NCI-H1092 (cell line): Measurements from ENCODE around the gene SEPTIN8.

Experiments used
- DNase-seq: peaks from one replicate; lab custom pipeline; 2025; lab: John Stamatoyannopoulos, UW

SEPTIN8 gene

DNA sequence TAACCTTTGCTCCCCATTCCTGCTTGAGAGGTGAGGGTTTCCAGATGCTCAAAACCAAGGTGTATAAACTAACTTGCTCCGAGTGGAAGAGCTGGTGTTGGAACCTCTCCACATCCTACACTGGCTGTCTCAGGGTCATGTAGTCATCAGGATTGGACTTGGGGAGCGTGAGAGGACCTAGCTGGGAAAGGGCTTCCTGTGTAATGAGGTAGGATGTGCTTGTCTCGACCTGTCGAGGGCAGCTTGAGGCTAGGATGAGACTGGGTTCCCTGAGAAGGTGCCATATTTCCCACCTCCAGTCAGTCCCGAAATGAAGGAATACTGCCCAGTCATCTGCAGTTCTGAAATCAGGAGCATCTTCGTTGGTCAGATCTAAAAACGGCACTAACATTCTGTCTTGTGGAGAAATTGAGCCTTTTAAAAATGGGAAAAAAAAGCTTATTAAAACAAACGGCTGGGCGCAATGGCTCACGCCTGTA, 28.5 kb downstream of the SEPTIN8 start:
- DNase-seq, result no peak

GRCh38 chr5:132747616-132748440, 29.2 kb downstream of the SEPTIN8 start:
- DNase-seq, result no peak

DNA sequence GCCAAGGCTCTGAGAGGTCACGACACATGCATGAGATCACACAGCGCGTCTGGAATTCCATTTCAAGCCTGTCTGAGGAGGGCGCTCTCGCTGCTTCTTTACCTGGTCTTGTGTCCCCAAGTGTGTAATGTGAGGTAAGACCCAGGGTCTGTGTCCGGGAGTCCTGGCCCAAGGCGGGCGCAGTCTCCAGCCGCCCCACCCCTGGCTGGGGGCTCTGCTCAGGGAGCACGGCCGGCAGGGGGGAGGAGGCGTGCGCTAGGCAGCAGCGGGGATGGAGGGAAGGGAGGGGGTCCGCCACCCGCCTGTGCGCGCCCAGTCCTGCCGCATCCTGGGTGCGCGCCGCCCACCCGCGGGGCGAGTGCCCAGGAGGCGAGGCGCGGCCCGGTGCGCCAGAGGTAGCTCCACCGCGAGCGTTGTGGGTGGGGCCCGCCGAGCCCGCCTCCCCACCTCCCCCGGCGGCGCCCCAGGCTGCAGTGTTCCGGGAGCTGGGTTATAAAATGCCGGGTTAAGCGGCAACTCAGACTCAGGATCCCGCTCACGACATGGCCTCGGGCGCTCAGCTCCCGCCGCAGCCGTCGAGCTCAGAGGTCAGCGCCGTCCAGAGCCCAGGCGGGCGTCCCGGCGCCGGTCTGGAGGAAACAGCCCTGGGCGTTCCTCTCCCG, 30.0 kb downstream of the SEPTIN8 start, which contains the start of gene CCNI2:
CCNI2 (plus strand) TSS at position 473 of the 662 bp plus-strand sequence; CDS start at position 543, 70 bp downstream.
- no peak for DNase-seq

DNA sequence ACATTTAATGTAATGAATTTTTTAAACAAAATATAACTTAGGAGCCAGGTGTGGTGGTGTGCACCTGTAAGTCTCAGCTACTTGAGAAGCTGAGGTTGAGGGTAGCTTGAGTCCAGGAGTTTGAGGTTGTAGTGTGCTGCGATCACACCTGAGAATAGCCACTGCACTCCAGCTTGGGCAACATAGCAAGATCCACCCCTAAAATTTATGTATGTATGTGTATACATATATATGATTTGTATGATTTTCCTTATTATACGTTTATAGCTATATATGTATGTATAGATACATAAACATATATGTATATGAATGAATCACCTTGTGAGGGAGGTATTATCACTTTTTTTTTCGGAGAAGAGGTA, 30.5 kb downstream of the SEPTIN8 start:
- no peak for DNase-seq

DNA sequence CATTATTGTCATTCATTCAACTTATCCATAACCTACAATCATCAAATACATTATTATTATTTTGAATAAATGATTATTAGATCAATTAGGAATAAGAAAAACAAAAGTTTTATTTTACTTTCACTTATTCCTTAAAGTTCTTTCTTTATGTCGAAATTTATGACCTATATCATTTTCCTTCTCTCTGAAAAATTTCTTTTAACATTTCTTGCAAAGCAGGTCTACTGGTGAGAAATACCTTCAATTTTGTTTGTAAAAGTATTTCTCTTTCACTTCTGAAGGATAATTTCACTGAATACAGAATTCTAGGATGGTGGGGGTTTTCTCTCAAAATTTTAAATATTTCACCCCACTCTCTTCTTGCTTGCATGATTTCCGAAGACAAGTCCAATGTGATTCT, 32.4 kb downstream of the SEPTIN8 start:
- DNase-seq, result no peak

- no peak for DNase-seq
These were observed 34.4 kb downstream of the SEPTIN8 start for GRCh38 chr5:132742626-132743025.

GRCh38 chr5:132742158-132742557, 34.9 kb downstream of the SEPTIN8 start:
- DNase-seq, result no peak

DNA sequence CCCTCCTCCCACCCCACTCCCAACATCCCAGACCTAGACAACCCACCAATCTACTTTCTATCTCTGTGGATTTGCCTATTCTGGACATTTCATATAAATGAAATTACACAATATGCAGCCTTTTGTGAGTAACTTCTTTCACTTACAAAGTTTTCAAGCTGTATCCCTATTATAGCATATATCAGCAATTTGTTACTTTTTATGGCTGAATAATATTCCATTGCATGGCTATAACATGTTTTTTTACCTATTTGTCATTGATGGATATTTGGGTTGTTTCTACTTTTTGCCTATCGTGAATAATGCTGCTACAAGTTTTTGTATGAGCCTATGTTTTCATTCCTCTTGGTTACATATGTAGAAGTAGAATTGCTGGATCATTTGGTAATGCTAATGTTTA, 37.8 kb downstream of the SEPTIN8 start:
- DNase-seq, result no peak

DNA sequence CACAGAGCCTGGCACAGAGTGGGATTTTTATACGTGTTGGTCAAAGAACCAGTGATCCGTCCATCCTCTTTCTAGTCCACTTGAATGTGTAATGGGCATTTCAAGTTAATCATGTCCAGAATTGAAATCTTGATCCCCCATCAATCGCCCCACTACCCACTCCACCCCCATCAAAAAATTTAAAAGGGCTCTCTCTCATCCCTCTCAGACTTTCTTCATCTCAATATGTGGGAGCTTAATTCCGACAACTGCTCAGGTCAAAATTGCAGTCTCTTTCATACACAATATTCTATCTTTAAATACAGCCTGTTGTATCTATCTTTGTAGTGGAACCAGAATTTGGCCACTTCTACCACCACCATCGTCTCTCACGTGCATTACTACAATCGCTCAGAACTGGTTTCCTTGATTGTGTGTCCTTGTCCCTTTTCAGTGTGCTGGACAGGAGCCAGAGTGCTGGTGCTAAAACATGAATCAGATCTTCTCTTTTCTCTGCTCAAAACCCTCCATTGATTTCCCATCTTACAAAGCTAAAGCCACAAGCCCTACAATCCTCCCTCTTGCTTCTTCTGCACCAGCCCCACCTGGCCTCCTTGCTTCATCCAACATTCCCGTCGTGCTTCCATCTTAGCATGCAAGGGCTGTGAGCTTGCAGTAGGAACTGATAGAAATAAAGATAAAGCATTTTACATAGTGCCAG, 38.9 kb downstream of the SEPTIN8 start:
- no peak for DNase-seq

DNA sequence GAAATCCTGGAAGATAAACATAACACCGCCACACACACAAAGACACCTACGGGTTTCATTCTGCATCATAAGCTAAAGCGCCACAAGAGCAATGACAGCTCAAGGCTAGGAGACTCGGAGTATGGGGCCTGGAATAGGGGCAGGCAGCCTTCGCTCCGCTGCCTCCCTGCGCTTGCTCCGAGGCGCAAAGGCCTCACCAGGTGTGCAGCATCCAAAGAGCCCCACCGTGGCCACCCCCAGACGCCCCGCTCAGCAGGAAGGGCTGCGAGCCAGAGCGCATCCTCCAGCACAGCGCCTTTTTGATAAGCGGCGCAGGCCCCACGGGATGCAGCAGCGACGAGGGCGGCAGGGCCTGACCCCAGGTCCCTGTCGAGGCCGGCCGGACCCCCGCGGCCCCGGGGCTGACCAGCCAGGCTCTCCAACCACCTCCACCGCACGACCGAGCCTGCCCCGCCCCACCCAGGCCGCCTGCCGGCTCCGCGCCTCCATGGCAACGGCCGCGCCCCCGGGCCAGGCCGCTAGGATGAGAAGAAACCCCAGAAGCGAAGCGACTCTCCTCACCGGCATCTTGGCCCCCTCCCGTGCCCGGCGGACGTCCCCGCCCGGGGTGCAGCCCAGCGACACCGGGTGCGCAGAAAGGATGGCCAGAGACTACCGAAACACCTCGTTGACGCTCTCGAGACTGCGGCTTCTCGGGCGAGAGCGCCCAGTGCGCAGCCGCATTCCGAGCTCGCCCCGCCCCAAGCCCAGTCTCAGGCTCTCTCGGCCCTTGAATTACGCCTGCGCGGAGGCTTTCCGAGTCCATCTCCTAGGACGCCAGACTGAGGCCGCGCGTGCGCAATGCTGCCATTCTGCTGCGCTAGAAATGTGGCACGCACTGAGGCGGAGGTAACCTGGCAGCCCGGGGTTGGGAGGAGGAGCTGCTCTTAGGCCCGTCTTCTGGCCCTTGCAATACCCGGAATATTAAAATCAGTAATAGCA, 39.9 kb downstream of the SEPTIN8 start, which contains the start of gene KIF3A:
KIF3A (minus strand) TSS at position 694 of the 981 bp plus-strand sequence; CDS start at position 567, 127 bp downstream.
- peak; percentile 92 for DNase-seq

GRCh38 chr5:132734687-132735086, 42.4 kb downstream of the SEPTIN8 start:
- no peak for DNase-seq

GRCh38 chr5:132733499-132734148, 43.4 kb downstream of the SEPTIN8 start:
- no peak for DNase-seq

GRCh38 chr5:132729896-132730295, 47.1 kb downstream of the SEPTIN8 start:
- DNase-seq, result no peak

- DNase-seq, result no peak
These were observed 51.3 kb downstream of the SEPTIN8 start for GRCh38 chr5:132725745-132726144.

DNA sequence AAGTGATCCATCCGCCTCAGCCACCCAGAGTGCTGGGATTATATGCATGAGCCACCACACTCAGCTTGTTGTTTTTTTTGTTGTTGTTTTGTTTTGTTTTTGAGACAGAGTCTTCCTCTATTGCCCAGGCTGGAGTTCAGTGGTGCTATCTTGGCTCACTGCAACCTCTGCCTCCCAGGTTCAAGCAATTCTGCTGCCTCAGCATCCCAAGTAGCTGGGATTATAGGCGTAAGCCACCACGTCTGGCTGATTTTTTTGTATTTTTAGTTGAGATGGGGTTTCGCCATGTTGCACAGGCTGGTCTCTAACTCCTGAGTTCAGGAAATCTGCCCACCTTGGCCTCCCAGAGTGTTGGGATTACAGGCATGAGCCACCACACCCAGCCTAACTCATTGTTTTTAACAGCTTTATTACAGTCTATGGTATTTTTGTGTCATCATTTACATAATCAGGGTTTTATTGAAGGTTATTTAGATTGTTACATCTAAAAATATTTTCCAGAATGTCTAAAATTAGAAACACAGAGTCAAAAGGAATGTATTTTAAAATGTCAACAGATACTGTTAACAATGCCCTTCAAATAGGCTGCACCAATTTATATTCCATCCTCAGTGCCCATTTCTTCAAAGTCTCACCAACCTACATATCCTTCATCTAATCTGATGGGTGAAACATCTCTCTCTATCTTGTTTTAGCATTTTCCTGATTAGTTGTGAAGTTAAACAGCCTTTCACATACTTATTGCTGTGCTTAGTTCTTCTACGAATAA, 58.3 kb downstream of the SEPTIN8 start:
- DNase-seq, result no peak

DNA sequence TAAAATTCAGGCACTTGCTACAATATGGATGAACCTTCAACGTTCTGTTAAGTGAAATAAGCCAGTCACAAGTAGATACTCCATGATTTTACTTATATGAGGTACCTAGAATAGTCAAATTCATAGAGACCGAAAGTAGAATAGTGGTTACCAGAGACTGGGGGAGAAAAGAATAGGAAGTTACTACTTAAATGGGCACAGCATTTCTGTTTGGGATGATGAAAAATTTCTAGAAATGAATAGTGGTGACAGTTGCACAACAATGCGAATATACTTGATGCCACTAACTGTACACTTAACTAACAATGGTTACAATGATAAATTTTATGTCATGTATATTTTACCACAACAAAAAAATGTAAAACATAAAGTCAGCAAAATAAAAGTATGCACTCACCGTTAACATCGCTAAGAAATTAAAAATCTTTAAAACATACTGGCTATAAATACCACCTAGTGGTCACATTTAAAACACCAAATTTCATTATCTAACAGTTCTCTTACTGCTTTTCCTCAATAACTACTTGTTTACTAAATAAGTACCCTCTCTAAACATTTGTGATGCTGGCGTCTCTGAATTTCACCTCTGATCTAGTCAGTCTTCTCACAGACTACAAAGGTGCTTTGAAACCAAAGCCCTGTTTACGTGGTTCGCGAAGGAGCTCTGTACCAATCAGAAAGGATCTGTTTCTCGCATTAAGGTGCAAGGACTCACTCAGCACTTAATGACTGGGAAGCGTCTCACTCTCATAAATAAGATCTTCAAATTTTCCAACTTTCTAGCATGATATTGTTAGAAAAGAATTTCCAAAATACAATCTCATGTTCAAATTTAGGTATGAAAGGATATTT, 62.4 kb downstream of the SEPTIN8 start:
- no peak for DNase-seq

DNA sequence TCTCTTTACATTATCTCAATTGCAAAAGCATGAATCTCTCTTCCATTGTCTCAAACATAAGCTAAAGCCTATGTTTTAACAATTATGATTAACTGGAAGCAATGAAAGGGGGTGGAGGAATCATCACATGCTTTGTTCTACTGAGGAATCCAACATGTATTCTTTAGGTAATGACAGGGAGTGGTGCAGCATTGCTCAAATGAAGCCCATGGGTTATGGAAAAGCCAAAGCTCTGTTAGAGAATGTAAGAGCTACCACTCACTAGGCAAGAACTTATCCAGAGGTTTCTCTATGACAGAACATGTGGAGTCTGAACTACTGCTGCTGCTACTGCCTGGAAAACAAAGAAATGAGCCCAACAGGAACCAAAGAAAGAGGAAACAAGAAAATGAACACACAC, 68.4 kb downstream of the SEPTIN8 start:
- no peak for DNase-seq

- DNase-seq, result no peak
These were observed 72.2 kb downstream of the SEPTIN8 start for GRCh38 chr5:132704875-132705274.
